NCI-H446 treated with DMSO at 0.1 percent for 48 hours (cell line): ENCODE data around the gene FLOT1.

Experiments used
- DNase-seq: peaks from one replicate; lab custom pipeline; 2025; lab: John Stamatoyannopoulos, UW

Gene FLOT1

GRCh38 chr6:30742316-30743098, at the start of gene FLOT1:
Gene FLOT1 (minus strand): TSS chr6:30742687. CDS start chr6:30742189, 498 bp downstream.
- peak; percentile 25 for DNase-seq

GRCh38 chr6:30790724-30791383, 48.4 kb upstream of the FLOT1 start:
- no peak for DNase-seq

- no peak for DNase-seq
Observed at GRCh38 chr6:30789606-30790005, 47.1 kb upstream of the FLOT1 start.

- no peak for DNase-seq
Observed at GRCh38 chr6:30787954-30788353, 45.5 kb upstream of the FLOT1 start.

- DNase-seq = no peak
Observed at GRCh38 chr6:30782425-30783014, 40.0 kb upstream of the FLOT1 start.

GRCh38 chr6:30781743-30782424, 39.4 kb upstream of the FLOT1 start:
- DNase-seq = peak; percentile 97

GRCh38 chr6:30781395-30781742, 38.9 kb upstream of the FLOT1 start:
- DNase-seq = no peak

- no peak for DNase-seq
Observed at GRCh38 chr6:30780642-30780920, 38.1 kb upstream of the FLOT1 start.

GRCh38 chr6:30779850-30780641, 37.6 kb upstream of the FLOT1 start:
- DNase-seq = no peak

GRCh38 chr6:30778001-30778635, 35.6 kb upstream of the FLOT1 start:
- no peak for DNase-seq

- no peak for DNase-seq
Observed at GRCh38 chr6:30777155-30777485, 34.6 kb upstream of the FLOT1 start.

GRCh38 chr6:30776390-30777154, 34.1 kb upstream of the FLOT1 start:
- no peak for DNase-seq

- no peak for DNase-seq
Observed at GRCh38 chr6:30775104-30775503, 32.6 kb upstream of the FLOT1 start.

- no peak for DNase-seq
Observed at GRCh38 chr6:30774701-30775100, 32.2 kb upstream of the FLOT1 start.

GRCh38 chr6:30770592-30770991, 28.1 kb upstream of the FLOT1 start:
- no peak for DNase-seq

GRCh38 chr6:30769853-30770524, 27.5 kb upstream of the FLOT1 start:
- no peak for DNase-seq

- DNase-seq = peak; percentile 16
Observed at GRCh38 chr6:30769088-30769852, 26.8 kb upstream of the FLOT1 start.

GRCh38 chr6:30768634-30769087, 26.2 kb upstream of the FLOT1 start:
- no peak for DNase-seq

- DNase-seq = no peak
Observed at GRCh38 chr6:30767944-30768301, 25.4 kb upstream of the FLOT1 start.
